Activated CD8-positive, alpha-beta memory T cell treated with anti-CD3 and anti-CD28 coated beads, Interleukin-2, amount 50 U/mL, for 48 hours (primary cell): ENCODE data around the gene CALHM1.
"Not testable (repeated sequence)": the region's sequence is repeated elsewhere in the genome, so short reads cannot be mapped to it uniquely, and the experiment has no call there.

ENCODE experiments used
- DNase-seq: peaks from one replicate; pipeline ENCODE4 v3.0.0-alpha.2; 2020

CALHM1 gene, protein sequence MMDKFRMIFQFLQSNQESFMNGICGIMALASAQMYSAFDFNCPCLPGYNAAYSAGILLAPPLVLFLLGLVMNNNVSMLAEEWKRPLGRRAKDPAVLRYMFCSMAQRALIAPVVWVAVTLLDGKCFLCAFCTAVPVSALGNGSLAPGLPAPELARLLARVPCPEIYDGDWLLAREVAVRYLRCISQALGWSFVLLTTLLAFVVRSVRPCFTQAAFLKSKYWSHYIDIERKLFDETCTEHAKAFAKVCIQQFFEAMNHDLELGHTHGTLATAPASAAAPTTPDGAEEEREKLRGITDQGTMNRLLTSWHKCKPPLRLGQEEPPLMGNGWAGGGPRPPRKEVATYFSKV

DNA sequence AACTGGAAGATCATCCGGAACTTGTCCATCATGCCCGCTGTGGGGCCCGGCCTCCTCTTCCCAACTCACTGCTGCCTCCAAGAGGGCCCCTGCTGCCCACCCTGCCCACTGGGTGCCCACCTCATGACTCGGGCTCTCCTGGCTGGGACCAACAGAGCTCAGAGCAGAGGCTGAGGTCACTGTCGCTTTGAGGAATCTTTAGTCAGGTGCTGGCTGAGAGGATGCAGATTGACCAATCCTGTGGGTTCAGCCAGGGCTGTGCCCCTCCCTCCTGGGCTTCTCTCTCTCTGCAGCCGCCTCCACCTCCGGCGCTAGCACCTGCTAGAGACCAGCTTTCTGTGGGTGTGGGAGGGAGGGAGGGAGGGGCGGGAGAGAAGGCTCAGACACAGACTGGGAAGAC is at the start of gene CALHM1:
Gene CALHM1 (minus strand): TSS at position 181 of the 400 bp plus-strand sequence. CDS start 149 bp downstream, at position 32.
- no peak for DNase-seq

DNA sequence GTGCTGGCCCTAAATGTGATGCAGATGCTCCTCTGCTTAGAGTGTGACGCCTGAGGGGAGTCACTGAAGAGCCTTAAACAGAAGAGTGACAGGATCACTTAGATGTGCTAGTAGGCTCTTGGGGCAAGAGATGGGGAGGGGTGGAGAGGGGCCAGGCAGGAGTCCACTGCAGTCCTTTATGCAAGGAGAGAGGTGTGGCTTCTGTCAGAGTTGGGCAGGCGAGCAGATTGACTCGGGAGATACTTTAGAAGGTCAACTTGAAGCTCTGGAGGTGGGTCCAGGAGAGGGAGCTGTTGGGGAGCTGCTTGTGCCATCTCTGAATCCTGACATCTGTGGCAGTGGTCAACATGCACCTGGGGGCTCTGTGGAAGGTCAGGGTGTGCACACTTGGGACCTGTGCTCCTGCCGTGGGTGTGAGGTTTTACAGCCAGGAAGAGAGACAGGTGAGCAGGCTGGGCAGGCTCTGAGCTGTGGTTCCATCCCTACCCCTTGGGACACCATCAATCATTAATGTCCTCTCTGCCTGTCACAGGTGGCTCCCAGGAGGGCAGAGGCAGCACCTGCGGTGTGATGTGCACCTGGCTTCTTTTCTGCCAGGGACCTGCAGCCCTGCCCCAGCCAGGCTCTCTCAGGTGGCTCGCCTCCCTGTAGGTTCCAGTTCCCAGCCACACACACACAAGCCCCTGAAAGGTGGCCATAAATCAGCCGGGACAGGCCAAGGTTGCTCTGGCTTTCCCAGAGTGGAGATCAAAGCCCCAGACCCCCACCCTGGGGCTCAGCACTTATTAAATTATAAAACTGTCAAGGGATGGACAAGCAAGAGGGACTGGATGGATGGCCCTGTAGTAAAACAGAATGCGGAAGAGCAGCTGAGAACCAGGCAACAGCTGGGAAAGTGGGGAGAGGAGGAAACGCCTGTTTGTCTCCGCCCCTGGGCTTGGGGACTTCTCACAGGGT is 48.8 kb upstream of the CALHM1 start:
- DNase-seq = peak; percentile 49

DNA sequence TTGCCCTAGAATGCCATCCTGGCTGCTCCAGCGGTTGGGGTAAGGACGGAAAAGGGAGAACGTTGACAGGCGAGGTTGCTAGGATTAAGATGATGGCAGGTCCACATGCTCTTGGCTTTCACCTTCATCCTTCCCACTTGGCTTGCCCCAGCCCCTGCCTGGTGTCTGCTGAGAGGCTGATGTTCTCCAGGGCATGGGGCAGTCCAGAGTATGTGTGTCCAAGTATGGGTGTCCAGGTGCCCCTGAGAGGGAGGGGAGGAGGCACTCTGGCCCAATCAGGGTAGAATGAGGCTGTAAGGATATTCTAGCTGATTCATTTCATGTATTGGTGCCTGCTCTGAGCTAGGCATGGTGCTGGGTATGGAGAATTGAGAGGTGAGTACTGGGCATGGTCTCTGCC is 47.4 kb upstream of the CALHM1 start:
- peak; percentile 36 for DNase-seq

DNA sequence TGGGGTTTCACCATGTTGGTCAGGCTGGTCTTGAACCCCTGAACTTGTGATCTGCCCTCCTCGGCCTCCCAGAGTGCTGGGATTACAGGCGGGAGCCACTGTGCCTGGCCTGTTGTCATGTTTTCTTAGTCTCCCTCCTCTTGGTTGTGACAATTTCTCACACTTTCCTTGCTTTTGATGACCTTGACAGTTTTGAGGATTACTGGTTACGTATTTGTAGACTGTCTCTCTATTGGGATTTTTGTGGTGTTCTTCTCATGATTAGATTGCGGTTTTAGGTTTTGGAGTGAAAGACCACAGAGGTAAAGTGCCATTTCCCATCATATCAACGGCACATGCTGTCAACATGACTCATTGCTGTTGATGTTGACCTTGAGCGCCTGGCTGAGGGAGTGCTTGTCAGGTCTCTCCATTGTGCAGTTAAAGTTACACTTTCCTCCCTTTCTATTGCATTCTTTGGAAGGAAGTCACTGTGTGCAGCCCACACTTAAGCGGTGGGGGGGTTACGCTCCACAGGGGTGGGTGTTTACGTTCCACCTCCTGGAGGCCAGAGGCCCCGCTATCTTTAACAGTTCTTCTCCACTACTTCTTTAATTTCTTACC is 45.6 kb upstream of the CALHM1 start:
- DNase-seq = peak; percentile 59

DNA sequence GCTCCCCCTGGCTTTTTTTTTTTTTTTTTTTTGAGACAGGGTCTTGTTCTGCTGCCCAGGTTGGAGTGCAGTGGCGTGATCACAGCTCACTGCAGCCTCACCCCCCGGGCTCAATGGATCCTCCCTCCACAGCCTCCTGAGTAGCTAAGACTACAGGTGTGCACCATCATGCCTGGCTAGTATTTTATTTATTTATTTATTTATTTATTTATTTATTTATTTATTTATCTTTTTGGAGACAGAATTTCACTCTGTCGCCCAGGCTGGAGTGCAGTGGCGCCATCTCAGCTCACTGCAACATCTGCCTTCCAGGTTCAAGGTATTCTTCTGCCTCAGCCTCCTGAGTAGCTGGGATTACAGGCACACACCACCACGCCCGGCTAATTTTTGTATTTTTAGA is 45.1 kb upstream of the CALHM1 start:
- not testable (repeated sequence) for DNase-seq

DNA sequence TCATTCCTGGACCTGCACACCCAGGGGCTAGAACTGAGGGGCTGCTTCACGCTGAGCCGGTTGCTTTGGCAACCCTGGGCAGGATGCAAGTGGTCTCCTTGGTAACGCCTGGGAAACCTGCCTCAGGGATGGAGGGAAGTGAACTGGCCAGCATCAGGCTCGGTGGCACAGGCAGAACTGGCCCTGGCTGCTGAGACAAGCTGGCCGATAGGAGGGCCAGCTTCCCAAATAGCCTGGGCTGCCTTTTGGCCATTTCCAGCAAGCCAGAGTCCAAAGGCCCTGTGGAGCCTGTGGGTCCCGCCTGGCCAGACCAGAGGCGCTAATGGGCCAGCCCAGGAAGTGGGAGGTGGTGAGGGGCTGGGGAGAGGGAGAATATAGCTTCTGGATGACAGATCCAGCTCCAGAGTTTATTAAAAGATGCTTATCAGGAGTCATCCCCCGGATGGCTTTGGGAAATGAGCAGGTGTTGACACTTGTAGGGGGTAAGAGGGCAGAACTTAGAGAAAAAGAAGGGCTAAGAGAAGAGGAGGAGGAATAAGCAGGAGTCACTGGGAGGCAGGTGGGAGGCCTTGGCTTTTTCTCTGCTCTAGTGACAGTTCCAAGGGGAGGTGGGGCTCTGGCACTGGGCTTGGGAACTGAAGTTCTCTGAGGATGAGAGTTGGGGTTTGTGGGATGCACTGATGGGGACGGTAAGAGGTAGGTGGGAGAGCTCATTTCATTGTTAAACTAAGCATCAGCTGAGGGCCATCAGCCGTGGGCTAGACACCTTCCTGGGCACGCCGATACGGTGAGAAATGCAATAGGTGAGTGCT is 44.4 kb upstream of the CALHM1 start:
- DNase-seq = peak; percentile 46

DNA sequence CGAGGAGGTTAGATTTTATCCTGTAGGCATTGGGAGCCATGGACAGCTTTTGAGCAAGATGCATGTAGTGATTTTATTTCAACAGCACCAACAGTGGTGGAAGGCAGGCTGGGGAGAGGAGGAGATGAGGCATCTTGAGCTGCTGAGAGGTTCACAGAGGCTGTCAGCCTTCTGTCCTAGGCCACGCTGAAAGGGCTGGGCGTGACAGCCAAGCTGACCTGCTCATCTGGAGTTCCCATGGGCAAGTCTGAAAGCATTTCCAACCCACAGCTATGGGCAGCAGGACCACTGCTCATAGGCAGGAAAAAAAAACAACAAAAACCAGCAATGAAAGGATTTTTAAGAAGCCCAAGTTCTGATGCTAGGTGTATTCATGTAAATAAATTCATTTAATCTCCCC is 42.5 kb upstream of the CALHM1 start:
- DNase-seq = no peak

DNA sequence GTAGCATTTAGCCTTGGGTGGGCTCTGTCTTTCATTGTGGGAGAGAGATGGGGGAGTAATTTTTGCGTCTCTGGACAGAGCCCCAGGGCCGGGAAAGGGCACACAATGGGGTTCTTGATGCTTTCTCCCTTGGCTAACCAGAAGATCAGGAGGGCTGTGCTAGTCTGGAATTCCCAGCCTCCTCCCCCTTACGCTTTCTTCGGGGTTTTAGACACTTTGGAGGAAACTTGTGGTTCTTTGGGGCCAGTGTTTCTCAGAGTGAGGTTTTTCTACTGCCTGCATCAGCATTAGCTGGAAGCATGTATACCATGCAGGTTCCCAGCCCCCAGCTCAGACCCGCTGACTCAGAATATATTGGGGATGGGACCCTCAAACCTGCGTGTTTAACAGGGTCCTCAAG is 41.8 kb upstream of the CALHM1 start:
- no peak for DNase-seq

DNA sequence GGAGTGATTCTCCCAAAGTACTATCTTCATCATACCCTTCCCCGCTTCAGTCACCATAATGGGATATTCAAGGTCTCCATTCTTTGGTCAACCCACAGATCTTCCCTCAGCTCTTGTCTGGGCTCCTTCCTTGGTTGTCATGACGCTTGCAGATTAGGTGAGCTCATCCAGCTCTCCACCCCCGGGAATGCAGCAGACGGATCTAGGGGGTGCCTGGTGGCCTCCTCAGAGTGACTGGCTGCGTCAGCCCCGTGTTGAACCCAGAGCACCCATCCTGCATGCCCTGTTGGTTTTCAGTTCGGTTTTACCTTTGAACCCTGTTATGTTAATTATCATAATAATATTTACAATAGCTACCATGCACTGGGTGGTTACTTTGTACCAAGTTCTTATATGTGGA is 41.2 kb upstream of the CALHM1 start:
- DNase-seq = no peak

DNA sequence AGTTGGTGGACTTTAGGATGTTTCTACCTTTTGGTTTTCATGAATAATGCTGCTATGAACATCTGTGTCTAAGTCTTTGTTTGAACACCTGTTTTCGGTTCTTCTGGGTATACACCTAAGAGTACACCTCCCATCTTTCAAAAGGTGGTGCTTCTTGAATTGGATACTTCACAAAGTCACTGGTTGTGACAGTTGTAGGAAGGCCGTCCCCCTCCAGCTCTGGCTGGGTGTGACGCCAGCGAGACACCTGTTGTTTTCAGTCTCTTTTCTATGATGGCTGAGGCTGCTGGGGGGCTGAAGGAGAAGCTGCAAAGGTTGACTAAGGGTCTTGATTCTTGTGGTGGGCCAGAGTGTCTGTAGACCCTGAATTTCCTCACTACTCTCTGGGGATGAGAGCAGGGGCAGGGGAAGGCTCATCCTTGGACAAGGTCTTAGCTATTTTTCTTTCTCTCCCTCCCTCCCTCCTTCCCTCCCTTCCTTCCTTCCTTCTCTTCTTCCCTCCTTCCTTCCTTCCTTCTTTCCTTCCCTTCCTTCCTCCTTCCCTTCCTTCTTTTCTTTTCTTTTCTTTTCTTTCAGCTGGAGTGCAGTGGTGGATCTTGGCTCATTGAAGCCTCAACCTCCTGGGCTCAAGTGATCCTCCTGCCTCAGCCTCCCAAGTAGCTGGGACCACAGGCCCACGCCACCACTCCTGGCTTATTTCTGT is 40.4 kb upstream of the CALHM1 start:
- DNase-seq = no peak

DNA sequence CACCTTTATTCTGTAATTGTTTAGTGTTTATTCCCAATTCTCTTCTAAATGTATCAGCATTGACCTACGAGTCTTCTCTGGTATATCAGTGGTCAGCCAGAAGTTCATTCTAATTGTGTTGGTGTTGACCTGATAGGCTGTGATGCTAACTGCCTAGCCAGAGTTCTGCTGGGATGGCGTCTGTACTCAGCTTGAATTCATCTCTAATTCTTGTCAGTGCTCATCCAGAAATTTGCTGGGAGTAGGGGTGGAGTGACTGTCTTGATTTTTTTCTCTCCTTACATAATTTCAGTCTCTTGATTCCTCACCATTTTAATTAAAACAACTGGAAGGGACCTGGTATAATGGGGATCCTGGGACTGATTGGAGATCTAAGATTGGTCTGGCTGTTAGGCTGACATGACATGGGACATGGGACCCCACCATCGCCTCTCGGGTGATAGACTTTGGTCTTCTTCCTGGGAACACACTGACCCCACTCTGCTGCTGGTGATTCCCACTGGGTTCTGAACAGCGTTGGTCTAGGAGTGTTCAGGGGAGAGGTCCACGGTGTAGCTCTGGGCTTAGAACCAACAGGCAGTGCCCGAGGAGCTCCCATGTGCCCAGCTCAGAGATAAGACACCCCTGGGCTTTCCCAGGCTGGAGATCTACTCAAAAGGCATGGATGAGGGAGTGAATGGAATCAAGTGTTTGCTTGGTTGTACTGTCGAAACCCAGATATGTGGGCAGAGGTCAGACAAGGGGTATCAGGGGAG is 38.6 kb upstream of the CALHM1 start:
- no peak for DNase-seq

DNA sequence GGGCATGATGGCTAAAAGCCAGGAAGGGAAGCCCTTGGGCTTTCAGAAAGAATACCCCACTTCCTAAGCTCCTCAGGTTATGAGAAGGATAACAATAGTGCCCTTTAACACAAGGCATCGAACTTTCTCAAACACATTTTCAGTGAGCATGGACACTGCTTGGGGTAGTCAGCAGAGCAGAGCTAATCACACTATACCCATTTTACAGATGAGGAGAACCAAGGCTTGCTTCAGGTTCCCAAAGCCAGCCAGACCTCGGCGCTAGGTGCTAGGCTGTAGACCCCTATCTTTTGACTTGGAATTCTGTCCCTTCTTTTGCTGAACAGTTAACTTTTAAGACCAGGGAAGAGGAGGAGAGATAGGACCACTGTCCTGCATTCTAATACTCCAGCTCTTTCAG is 36.6 kb upstream of the CALHM1 start:
- no peak for DNase-seq

DNA sequence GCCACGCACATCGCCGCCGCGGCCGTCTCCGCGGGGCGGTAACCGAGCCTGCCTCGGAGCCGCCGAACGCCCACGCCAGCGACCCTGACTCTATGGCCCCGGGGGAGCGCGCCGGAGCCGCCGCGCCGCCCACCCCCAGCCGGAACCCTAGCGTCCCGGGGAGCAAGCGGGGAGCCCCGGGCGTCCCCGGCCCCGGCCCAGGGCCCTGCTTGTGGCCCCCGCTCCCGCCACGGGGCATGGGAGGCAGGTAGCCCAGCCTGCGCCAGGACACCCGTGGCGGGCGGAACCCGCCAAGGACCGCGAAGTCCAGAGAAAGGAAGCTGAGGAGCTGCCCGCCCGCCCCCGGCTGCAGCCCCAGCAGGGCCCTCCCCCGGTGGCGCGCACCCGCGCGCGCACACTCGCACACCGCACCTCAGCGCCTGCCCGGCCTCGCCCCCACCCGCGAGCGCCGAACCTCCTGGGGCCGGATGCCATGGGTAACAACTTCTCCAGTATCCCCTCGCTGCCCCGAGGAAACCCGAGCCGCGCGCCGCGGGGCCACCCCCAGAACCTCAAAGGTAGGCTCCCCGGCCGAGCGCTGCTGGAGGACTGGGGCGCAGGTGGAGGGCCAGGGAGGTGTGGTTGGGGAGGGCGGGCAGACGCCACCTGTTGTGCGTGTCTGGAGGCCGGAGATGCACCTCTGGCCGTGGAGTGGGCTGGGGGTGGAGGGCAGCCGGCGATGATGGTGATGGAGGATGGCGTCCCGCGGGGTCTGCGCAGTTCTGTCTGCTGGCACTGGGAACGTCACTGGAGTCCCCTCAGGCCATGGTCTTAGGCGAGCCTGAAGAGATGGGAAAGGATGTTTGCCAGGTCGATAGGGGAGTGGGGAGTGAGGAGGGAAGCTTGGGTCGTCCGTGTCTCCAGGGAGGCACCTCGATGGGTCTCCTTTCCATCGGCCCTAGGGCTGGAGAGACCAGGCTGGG is 35.5 kb upstream of the CALHM1 start:
- peak; percentile 63 for DNase-seq

DNA sequence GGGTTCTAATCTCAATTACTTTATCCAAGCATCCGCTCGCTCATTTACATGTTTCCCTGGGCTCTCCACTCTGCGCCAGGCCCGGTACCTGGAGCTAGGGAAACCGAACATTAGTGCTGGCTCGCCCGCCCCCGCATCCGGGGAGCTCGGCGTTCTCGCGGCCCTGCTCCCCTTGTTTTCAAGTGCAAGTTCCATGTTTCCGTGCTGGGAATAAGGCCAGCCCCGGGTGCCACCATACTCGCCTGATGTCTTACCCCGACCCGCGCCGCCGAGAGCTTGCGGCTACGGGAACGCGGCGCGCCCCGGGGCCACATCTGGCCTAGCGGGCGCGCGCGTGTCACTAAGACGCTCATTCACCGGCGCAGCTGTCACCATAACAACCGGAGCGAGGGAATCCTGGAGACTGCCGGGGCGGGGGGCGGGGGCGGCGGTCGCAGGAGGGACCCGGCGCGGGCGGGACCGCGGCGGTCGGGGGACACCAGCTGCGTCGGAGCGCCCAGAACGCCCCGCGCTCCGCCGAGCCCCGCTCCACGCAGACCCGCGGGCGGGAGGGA is 34.7 kb upstream of the CALHM1 start, which contains the start of gene NEURL1:
Gene NEURL1 (plus strand): TSS at position 344 of the 554 bp plus-strand sequence. CDS start 683 bp downstream, outside the sequence.
- peak; percentile 63 for DNase-seq

DNA sequence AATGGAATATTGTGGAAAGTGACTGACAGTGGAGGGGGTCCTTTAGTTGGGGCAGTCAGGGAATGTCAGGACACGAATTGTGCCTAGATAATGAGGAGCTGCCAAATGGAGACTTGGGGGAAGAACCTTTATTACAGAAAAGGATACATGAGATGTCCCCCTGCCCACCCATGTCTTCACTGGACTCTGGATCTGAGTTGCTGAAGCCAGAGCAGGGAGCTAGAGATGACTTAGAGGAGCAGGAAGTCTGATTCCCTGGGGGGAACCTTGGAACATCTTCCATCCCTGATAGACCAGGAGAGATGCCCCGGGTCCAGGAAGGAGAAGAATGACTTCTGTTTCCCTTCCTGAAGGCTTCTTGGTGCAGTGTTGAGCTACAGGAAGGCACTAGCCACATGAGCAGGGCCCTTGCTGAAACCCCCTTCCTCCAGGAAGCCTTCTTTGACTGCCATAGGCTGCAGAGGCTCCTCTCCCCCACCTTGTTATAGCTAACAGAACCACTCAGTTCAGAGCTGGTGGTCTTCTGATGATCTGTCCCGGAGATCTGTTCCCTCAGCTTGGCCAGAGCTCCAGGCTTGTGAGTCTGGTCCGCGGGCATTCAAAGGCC is 34.1 kb upstream of the CALHM1 start:
- no peak for DNase-seq

DNA sequence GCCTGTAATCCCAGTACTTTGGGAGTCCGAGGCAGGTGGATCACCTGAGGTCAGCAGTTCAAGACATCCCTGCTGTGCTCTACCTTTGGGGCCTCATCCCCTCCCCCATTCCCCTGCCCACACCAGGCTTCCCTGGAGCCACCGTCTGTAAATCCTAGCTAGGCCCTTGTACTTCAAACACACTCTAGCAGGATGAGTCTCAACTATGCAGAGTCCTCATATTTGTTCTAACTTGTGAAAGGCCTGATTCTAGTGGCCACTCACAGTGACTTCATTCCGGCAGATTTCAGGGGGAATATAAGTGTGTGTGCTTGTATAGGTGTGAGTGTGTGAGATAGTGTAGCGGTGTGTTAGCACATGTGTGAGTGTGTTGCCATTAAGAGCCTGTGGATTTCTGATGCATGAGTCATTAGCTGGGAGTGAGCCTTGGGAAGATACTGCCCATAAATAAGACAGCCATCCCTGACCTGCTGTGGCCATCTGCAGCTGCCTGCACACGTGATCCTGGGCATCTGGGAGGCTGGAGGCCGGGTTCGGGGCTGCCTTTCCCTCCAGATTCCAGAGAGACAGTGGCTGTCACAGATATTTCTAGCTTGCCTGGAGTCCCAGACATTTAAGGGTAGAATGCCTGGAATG is 33.1 kb upstream of the CALHM1 start:
- no peak for DNase-seq

DNA sequence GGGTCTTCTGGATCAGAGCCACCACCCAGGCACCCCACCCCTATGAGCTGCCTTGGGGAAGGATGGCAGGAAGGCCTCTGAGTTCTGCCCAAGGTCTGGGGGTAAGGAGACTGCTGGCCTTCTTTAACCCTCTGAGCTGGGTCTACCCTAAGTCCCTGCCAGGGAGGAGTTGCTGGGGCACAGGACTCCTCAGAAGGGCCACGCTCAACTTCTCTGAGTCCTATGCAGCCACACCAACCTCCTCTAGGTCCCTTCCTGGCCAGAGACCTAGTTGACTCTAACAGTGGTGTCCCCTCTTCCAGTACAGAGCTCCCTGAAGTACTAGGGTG is 32.2 kb upstream of the CALHM1 start:
- DNase-seq = no peak

DNA sequence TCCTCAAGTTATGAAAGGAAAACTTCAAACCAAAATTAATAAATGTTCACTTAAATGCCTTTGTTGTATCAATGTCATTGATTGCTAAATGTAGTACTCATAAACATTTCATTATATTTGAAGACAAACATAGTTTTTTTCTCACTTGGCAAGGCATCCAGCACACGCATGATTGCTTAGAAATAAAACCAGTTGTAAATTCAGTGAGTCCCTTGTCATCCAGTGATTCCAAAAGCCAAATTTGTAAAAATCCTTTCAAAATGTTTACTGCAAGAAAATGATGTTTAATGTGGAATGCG is 28.7 kb upstream of the CALHM1 start:
- DNase-seq = no peak
